Renal pelvis (tissue), 4 donors: ENCODE measurements around the gene EML1. TPM values are rescaled to one million over a fixed set of nuclear protein-coding genes. Genes with fewer than 3 reads are reported as not detected.

Source experiments
- DNase-seq: peaks from one replicate; pipeline ENCODE4 v3.0.0-alpha.2; 2013
- polyA plus RNA-seq, 3 donors: library from polyadenylated mRNA; unstranded; fragments of 120-200 nt; gene quantifications; one replicate each; pipeline ENCODE4 v1.2.1, GENCODE V29; 2013; ENCODE audit not compliant: insufficient read length in 3 of 3

The EML1 gene
- polyA plus RNA-seq, 3 donors, result 32.4 to 40.3 (median 33.6) TPM

DNA sequence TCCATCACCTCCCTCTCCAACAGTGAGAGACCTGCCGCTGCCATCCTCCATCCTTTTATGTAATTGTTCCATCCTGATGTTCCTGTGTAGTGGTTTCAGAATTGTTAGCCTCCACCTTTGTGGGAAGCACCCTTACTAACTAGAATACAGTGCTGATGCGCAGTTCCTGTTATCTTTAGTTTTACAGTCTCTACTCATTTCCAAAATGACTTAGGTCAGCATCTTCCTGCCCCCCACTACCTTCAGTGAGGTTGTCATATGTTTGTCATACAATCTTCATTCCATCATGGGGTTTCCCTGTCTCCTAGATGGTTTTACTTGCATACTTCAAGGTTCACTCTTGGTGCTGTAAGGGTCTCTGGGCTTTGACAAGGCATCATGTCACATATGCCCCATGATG, 69.8 kb downstream of the EML1 start:
- no peak for DNase-seq

DNA sequence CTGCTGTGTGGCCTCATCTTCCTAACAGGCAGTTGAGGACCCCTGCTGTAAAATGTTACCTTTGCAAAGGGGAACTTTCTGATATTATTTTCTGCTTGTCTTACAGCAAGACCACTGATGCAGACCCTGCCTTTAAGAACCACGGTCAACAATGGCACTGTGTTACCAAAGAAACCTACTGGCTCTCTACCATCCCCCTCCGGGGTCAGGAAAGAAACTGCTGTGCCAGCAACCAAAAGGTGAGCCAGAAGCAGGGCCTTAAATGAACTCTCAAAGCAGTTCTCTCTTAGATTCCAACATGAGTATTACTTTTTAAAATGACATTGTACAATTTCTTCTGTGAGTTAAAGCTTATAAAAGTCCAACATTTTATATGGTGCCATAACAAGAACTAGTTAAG, 72.2 kb downstream of the EML1 start:
- DNase-seq, result no peak

DNA sequence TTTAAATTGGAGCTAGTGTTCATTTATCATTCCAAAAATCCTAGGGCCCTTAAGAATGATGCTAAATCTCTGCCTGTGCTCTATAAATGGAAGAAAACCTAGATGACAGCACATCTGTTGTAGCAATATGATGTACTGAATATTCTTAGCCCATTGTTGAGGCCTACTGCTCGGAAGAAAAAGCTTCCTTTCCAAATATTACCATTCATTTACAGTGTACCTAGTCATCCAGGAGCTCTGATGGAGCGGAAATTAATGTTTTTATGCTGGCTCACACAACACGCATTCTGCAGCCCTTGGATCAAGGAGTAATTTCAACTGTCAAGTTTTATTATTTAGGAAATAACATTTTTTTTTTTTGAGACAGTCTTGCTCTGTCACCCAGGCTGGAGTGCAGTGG, 77.4 kb downstream of the EML1 start:
- no peak for DNase-seq

DNA sequence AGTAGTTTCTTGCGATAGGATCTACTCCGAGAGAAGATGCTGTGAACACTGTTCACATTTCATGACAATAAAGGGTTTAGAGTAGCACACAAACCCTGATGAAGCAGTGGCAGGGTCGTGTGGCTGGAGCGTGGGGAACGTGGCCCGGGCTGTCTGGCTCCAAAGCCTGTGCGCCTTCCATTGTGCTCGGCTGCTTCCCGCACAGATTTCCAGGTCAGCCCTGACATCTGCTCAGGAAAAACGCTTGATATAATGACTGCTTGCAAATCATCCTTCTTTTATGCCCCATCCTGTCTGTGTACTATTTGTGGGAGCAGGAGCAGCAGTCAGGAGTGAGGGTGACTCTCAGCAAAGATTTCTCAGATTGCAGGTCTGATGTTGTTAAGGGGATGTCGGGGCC, 78.6 kb downstream of the EML1 start:
- DNase-seq, result no peak

DNA sequence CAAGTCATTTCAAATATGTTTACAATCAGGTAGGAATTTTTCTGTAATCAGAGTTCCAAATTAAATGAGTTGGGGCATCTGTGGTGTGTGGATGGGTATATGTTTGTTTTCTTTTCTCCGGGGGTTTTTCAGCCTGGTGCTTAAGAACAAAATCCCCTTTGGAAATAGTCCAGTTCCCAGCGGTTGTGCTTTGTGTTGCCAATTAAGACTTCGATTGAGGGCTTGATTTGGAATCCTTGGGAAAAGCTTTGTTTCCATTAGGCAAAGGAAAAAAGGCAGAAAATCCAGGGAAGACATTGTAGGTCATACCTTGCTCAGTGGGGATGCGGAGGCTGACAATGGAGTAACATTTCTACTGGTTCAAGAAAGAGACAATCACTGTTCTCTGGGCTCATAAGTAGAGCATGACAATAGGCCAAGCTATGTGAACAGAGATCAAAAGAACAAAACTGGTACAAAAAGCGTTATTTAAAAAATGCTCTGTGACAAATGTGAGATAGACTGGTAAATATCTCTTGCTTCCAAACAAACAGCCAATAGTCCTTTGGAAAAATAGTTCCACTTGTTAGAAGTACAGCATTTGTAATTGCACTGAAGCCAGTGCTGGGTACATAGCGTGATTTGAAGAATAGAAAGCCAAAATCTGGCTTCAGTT, 79.7 kb downstream of the EML1 start:
- no peak for DNase-seq

DNA sequence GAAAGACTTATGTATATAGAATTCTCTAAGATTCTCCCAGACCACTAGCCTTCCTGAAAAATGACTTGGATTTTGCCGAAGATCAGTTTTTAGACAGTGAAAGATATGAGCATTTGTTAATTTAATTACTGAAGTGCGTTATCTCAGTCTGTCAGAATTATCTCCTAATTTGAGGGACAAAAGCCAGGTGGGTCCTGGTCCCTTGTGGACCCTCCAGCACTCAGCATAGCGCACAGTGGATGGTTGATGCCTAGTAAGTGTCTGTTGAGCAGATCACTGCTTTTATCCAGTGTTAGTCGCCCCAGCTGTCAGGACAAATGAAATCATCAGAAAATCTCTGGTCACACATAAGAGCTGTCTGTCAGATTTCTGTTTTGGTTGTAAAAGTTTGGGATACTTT, 80.4 kb downstream of the EML1 start:
- DNase-seq, result no peak

DNA sequence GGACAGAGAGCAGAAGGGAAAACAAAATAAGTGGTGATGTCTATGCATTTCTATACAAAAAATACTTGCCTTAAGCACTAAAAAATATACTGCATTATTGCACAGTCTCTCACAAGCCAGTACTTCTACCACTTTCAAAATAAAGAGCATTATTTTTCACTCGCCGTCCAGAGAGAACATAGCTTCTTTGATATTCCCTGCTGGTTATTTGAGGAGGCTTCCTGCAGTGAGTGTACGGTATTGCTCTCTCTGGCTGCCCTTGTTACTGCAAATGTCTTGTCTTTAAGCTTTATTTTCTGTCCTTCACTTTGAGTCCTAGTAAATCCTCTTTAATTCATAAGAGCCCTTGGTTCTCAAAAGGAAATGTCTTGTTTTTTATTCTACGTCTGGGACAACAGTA, 81.1 kb downstream of the EML1 start:
- DNase-seq, result no peak

DNA sequence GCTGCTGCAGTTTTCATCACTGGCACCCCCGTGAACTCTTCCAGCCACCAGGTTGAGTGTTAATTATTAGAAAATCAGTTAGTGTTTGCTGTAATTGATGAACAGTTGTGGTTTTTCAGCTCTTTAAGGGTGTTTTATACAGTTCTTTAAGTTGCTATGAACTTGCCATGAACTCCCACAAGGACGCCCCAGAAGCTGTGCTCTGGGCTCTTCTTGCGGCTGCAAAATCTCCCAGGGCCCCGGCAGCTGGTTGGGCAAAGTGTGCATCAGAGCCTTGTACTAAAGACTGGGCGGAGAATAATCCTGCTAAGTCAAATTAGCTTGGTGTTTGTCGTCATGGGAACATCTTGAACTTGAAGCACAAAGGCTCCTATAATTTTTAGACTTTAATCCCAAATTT, 82.2 kb downstream of the EML1 start:
- peak; percentile 24 for DNase-seq

DNA sequence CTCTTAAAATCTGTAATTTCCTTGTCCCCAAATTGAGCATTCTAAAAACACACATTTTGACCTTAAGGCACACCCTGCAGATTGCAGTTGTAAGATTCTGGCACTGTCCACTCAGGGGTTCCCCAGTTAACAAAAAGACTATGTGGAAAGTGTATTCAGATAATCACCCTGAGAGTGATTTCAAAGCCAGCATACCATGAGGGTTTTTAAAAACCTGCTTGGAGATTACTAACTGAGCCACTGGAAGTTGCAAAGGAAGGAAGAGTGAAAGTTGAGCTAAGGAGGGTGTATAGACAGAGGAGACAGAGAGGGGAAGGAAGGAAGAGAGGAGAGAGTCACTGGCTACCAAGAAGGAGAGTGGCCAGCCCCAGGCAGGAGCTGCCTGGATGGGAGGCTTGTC, 82.6 kb downstream of the EML1 start:
- no peak for DNase-seq

DNA sequence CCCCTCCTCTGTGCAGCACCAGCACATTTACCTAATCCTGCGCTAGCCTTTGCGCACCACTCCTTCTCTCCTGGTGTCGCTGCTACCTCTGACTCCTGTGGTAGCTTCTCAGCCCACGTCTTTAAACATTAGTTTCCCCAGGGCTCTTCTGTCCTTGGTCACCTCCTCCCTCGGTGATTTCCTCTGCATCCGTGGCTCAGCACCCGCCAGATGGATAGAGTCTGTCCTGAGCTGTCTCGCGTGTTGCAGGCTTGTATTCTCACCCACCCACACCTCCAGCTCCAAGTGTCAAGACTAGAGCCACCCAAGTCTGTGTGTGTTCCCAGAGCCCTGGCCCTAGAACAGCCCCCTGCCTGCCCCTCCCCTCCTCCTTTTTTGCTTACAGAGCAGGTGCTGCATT, 83.2 kb downstream of the EML1 start:
- DNase-seq, result no peak

DNA sequence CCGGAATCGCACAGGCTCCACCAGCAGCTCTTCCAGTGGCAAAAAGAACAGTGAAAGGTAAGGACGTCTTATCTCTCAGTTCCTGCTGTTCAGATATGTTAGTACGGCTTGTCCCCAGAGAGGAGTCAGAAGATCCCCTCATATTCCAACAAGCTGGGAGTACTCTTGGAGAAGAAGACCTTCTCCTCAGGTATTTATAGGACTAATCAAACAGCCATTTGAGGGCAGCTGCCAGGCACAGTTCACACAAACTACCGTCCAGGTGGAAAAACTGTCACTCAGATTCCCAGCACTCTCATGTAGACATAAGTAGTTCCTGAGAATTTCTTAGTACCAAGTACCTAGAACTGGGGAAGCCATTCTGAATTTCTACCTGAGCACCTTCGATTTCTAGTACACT, 85.3 kb downstream of the EML1 start:
- DNase-seq, result no peak

DNA sequence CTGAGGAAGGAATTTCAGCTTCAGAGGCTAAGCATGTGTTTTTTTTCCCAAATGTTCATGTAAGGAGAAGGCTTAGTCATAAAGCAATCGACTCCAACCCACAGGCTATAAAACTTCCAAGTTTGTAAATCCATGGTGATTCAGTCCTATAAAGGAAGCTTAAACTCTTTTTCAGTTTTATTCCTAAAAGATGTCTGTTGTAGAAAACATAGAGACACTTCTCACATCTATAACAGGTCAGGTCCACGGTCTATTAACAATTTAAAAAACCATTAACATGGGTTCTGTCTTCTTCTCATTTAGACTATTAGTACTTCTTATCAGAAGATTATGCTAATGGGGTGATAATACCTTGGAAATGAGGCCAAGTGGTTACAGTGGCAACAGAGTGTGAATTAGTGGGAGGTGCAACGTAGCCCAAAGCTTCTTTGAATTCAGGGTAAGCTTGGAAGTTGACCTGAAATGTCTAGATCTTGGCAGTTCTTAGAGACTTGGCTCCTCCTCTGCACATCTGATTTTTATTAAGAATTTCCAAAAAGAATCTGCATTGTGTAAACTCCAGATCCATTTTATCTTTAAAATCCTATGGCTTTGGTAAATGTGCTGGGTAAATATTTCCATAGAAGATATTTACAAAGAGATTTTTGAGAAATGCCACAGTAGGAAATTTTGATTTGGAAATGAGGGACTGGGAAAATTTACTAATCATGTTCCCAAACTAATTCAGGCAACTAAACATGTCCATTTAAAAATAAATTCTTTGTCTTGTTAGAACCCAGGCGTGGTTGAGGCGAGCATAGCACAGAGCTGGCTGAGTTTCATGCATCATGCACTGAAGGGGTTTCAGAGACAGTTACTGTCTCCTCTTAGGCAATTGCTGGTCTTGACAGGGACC, 86.4 kb downstream of the EML1 start:
- peak; percentile 28 for DNase-seq

DNA sequence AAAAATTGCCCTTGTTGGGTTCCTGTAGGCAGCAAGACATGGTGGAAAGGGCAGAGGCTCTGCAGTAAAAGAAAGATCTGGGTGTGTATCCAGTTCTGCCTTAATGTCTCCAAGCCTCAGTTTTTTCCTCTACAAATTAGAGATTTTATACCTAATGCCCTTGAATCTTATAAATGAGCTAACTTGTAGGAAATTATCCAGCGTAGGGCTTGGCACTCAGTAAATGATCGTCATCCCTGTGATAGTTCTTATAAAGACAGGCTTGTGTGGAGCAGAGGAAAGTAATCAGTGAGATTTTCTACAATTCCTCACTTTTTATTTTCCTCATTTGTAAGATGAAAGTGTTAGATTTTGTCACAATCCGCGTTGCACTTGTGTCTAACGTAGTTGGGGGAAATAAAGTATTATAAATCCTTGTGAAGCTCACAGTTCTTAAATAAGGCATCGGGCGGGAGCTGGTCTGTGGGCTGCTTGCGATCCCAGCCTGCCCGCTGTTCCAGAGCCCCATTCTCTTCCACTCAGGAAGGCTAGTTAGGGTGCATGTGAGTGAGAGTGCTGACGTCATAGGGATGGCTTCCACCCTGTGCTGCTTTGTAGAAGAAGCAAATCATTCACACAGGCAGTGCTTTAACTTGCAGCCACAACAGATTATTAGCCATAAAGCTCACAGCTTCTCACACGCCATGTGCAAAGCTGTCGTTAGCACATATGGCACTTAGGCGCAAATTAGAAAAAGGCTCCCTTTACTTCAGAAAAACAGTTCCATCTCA, 87.6 kb downstream of the EML1 start:
- DNase-seq, result no peak

DNA sequence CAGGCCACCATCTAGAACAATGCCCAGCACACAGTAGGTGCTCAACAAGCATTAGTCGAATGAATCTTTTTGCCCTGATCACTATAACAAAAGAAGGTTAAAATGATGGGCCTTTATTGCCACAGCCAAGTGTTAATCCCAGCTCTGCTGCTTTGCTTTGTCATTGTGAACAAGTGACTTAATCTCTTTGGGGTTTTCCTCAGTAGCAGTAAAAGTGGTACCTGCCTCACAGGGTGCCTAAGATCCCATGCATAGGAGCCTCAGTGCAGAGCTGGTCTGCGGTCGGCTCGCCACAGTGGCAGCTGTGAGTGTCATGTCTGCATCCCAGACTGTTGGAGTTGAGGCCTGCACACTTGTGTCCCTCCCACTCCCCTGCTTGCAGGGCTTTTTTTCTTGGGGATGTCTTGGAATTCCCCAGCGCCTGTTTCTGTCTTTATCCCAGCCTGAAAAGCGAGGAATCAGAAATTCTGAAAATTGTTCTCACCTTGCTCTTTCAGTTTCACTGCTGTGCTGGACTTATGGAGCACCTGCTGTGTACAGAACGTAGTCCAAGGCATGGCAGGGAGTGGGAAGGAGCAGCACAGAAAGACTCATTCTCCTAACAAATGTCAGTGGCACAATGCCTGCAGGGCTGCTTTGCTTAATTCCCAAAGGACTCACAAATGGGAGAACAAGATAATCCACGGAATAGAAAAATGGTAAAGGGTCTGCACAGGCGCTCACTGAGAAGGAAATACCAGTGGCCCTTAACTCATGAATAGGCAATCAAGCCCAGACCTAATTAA, 90.8 kb downstream of the EML1 start:
- DNase-seq, result no peak

DNA sequence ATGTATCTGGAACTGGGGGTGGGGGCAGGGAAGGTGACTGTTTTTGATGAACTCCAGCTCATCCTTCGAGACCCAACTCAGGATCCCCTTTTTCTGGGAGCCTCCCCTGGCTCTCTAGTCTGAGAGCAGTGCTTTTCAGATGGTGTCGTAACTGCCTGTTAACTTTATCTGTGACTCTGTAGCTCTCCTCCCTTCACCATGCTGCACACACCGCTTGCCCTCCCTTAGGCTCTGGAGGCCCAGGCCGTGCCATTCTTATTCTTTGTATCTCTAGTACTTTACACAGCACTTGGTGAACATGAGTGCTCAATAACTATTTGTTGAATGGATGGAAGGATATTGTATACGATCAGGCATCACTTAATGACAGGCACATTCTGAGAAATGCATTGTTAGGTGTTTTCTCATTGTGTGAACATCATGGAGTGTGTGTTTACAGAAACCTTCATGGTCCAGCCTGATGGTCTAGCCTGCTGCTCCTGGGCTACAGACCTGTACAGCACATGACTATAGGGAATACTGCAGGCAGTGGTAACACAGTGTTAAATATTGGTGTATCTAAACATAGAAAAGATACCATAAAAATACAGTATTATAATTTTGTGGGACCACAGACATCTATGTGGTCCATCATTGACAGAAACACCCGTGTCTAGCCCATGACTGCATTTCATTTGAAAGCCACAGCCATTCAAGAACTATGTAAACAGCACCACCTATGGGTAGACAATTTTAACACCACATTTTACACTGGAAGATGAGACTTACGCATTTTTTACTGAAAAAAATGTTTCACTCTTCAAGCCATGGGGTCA, 91.8 kb downstream of the EML1 start:
- peak; percentile 63 for DNase-seq

DNA sequence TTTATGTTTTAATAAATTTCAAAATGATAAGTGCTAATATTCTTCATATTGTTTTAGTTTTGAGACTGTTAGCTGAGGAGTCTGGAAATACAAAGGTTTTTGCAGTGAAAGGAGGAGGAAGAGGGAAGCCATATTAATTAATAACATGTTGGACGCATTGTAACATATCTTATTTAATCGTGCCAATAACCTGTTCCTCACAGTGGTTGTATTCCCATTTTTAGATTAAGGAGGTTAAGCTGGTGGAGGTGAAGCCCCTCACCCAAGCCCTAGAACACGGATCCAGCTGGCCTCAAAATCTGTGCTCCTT, 92.4 kb downstream of the EML1 start:
- DNase-seq, result no peak

DNA sequence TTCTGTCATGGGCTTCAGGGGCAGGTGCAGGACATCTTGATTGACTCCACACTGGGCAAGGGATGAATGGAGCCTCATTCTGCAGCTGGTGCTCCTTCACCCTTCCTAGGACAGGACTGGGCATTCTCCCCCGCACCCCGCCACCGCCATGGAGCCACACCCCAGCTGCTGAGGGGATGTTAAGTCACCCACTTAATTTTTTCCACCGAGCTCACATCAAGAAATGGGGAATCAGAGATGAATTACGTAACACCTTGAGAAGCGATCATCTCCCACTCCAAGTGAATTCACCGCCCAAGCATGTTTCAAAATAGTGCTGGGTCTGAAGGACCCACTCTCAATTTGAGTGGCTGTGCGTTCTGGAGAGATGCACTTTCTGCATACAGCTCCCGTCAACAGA, 94.2 kb downstream of the EML1 start:
- DNase-seq, result no peak

DNA sequence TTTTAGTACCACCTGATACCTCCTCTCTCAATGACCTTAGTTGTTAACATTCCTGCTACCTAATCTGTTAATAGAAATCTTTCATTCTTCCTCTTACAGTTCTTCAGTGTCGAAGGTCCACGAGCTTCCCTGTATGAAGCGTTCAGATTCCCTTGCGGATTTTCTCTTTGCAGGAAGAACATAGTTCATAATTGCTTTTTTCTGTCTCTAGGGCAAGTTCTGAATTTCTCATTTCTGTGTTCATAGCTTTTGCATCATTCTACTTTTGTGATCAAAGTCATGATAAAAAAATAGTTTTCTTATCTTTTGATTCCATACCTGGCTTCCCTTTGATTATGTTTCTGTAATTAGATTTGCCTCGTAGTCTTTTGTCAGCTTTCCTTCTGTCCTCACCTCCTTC, 94.9 kb downstream of the EML1 start:
- no peak for DNase-seq

DNA sequence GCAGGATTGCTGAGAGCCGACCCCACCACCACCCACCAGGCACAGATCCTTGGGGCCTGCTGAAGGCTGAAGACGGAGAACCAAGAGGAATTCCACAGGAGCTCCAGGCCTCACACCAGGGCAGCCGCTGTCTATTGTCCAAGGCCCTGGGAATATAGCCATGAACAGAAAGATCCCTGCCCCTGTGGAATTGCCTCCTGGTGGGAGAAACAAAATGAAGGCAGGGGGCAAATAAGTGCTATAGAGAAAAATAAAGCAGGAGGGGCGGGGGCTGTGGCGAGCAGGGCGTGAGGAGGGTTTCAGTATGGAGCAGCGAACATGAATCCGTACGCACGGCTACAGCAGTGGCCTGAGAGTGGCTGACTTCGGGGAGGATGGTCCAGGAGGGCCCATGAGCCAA, 96.1 kb downstream of the EML1 start:
- DNase-seq, result no peak

DNA sequence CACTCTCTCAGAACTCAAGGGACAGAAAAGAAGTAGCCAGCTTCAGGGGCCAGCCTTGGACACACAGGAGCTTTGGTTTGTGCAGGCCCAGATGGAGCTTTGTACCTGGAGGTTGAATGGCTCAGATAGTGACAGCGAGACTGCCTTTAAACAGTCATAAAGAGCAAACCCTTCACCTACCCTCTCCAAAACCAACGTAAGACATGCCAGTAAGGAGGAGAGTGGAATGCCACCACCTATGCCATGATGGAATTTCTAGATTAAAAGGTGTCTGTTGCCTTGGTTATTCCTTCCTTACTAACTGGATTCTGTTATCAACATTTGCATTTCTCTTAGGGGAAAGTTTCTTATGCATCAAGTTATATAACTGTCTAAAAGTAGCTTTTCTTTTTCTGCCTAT, 98.1 kb downstream of the EML1 start:
- no peak for DNase-seq

DNA sequence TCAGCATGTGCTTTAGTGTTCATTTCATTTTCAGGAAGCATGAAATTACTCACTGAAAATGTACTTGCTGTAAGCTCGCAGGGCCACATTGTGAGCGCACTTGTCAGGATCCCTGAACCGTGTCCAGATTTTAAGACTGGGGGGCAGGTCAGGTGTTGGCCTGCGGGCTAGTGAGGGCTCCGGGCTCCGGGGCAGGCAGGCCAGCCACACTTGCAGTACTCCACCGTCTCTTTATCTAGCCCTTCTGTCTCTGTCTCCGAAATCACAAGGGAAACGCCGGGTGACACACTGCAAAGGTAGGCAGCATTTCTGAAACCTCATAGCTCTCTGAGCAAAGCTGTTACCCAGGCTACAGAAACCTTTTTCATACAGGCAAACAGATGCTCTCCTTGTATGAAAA, 98.7 kb downstream of the EML1 start:
- no peak for DNase-seq
